Kidney (tissue), 14 donors: ENCODE results near the gene SLC35A3. TPM values are rescaled to one million over a fixed set of nuclear protein-coding genes. Genes with fewer than 3 reads are reported as not detected.
"Not testable (repeated sequence)": the region's sequence is repeated elsewhere in the genome, so short reads cannot be mapped to it uniquely, and the experiment has no call there.

Experiments
- DNase-seq, 5 donors: peaks; one replicate each; pipeline ENCODE4 v3.0.0-alpha.2; 2013 to 2020
- FAIRE-seq: peaks from 2 replicates; lab custom pipeline; 2012; peaks lifted over from hg19 to GRCh38; lab: Jason Lieb, UNC
- H3K27ac ChIP-seq, 2 donors: one replicate each; pipeline ENCODE4 v1.7.0; 2013; ENCODE audit warnings: low read depth in 2 of 2, low read length in 2 of 2, inconsistent platforms in 1 of 2
- H3K27me3 ChIP-seq: one replicate; pipeline ENCODE4 v1.7.1; 2013; ENCODE audit warnings: low read length, inconsistent platforms; ENCODE audit not compliant: control insufficient read depth, insufficient read depth
- H3K36me3 ChIP-seq, 3 donors: one replicate each; pipeline versions ENCODE4 v1.7.0 to v1.7.1; 2013; ENCODE audit warnings: low read length in 3 of 3, control low read depth in 1 of 3, inconsistent platforms in 1 of 3; ENCODE audit not compliant: insufficient read depth in 3 of 3, control insufficient read depth in 2 of 3
- H3K4me1 ChIP-seq, 3 donors: one replicate each; pipeline versions ENCODE4 v1.7.0 to v1.7.1; 2013; ENCODE audit warnings: low read length in 3 of 3, inconsistent platforms in 1 of 3, low read depth in 1 of 3; ENCODE audit not compliant: control insufficient read depth in 2 of 3, insufficient read depth in 2 of 3
- H3K4me3 ChIP-seq, 3 donors: one replicate each; pipeline versions ENCODE4 v1.7.0 to v1.8.1; 2013; ENCODE audit warnings: low read length in 3 of 3, control low read depth in 1 of 3, inconsistent platforms in 1 of 3
- H3K9ac ChIP-seq, 3 donors: one replicate each; pipeline versions ENCODE4 v1.7.0 to v1.7.1; 2013; ENCODE audit warnings: low read length in 3 of 3, control low read depth in 1 of 3, inconsistent platforms in 1 of 3
- H3K9me3 ChIP-seq, 3 donors: one replicate each; pipeline versions ENCODE4 v1.7.0 to v1.7.1; 2013; ENCODE audit warnings: low read length in 3 of 3, control low read depth in 1 of 3, inconsistent platforms in 1 of 3; ENCODE audit not compliant: control insufficient read depth in 2 of 3, insufficient read depth in 1 of 3
- CTCF ChIP-seq: IDR thresholded peaks from 3 replicates; pipeline ENCODE4 v1.5.1; 2012; ENCODE audit warnings: mild to moderate bottlenecking, moderate library complexity, borderline replicate concordance; ENCODE audit not compliant: insufficient read depth; ENCODE audit errors: extremely low read depth
- intact Hi-C: fragments of 100-400 bp; cut with DNase I; formaldehyde crosslinking; loops from one replicate; pipeline ENCODE4 v1.11.1; 2022
- polyA plus RNA-seq: library from polyadenylated mRNA; stranded (reverse); fragments of 350-450 nt; fragmentation: Illumina TruSeq; extraction: RNeasy Lipid Tissue Mini Kit (QIAGEN cat#74804); gene quantifications from one replicate; pipeline ENCODE4 v1.2.3, GENCODE V29; 2014; ENCODE audit warnings: low read depth, low replicate concordance; ENCODE audit not compliant: insufficient read depth
- total RNA-seq: library from RNA; stranded (reverse); fragmentation: NEBNext Ultra II Directional; extraction: Animal tissue kit (Norgen Biotek cat#: 25700); gene quantifications from one replicate; pipeline ENCODE4 v1.2.1, GENCODE V29; 2021
- donor health status: control.
- donor health status: control.
- donor health status: control.
- donor health status: control.
- donor health status: control.
- donor health status: DM: yes; HTN: yes; CAD: no.
- donor health status: Normal renal cell carcinoma (clear cell type).

Gene SLC35A3
- total and polyA plus RNA-seq, 2 donors from 2014 or later: 17.9 to 28.2 TPM

- H3K27ac ChIP-seq: no peak overlapping the region
- no peaks in the 10 kb centered on the region for H3K27me3 ChIP-seq
- FAIRE-seq: no peak
- no peak for DNase-seq
- intact Hi-C loops: no loop called here
- no peak overlapping the region for H3K4me3 ChIP-seq
- no peaks in the 10 kb centered on the region for H3K4me1 ChIP-seq
- no peaks in the 10 kb centered on the region for H3K9me3 ChIP-seq
- H3K9ac ChIP-seq: no peak overlapping the region
- no peaks in the 10 kb centered on the region for H3K36me3 ChIP-seq
- no peak for TF ChIP-seq CTCF
These were observed 75.4 kb downstream of the SLC35A3 start for GRCh38 chr1:100045206-100045605.

DNA sequence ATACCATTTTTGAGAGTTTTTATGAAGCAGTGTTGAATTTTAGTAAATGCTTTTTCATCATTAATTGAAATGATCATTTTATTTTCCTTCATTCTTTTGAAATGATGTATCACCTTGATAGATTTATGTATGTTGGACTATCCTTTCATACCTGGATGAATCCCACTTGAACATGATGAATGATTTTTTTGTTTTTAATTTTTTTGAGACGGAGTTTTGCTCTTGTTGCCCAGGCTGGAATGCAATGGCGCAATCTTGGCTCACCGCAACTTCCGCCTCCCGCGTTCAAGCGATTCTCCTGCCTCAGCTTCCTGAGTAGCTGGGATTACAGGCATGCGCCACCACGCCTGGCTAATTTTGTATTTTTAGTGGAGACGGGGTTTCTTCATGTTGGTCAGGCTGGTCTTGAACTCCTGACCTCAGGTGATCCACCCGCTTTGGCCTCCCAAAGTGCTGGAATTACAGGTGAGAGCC is 77.5 kb downstream of the SLC35A3 start:
- H3K4me1 ChIP-seq, H3K9me3 ChIP-seq, DNase-seq, H3K9ac ChIP-seq, intact Hi-C loops, H3K36me3 ChIP-seq, H3K27me3 ChIP-seq, H3K4me3 ChIP-seq, H3K27ac ChIP-seq, FAIRE-seq: not testable (repeated sequence)

- intact Hi-C loops: no loop called here
- Histone ChIP-seq H3K4me1 (no peaks in the 10 kb centered on the region), H3K9ac (no peak overlapping the region), H3K27ac (no peak overlapping the region), H3K4me3 (no peak overlapping the region), H3K36me3 (peaks cover 0 to 2% (median 0%) of the 10 kb centered on the region in 3 donors), H3K27me3 (no peaks in the 10 kb centered on the region), H3K9me3 (no peaks in the 10 kb centered on the region)
- DNase-seq (no peak), FAIRE-seq (no peak)
- TF ChIP-seq CTCF: no peak
These were observed 80.3 kb downstream of the SLC35A3 start for GRCh38 chr1:100050139-100050538.

DNA sequence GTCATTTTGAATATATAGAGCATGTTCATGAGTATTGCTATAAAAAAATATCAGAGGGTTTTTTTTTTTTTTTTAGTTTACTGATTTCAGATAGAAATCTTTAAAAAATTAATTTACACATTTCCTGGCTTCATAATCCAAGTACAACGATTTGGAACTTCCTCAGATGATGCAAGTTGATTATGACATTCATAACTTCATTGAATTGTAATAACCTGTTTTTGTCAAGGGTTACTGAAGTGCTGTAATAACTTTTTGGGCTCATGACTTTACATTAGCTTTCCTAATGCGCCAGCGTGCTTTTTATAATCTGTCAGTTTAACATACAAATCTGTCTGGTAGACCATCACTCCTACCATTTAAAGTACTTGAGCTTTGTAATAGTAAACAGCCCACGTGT is 81.6 kb downstream of the SLC35A3 start:
- H3K9me3 ChIP-seq: no peaks in the 10 kb centered on the region
- H3K27me3 ChIP-seq: no peaks in the 10 kb centered on the region
- intact Hi-C loops: no loop called here
- FAIRE-seq (no peak), DNase-seq (no peak)
- no peak overlapping the region for H3K27ac ChIP-seq
- H3K4me3 ChIP-seq: no peak overlapping the region
- H3K9ac ChIP-seq: no peak overlapping the region
- TF ChIP-seq CTCF: no peak
- H3K4me1 ChIP-seq: no peaks in the 10 kb centered on the region
- H3K36me3 ChIP-seq: peaks cover 0 to 2% (median 0%) of the 10 kb centered on the region in 3 donors
